Ovary (tissue), 3 donors: ENCODE measurements around the gene RALGPS1.

ENCODE experiments used
- CTCF ChIP-seq, 3 donors: fragments of 450-650 bp in 2 of 3; fragments of 200-600 bp in 1 of 3; IDR thresholded peaks; one replicate each; pipeline versions ENCODE4 v1.5.1 to v1.8.0; 2016 to 2022; ENCODE audit warnings: antibody characterized with exemption in 3 of 3, mild to moderate bottlenecking in 1 of 3
- EP300 ChIP-seq: sonication (generic); formaldehyde crosslinking; IDR thresholded peaks from one replicate; pipeline ENCODE4 v1.6.1; 2017; ENCODE audit warnings: antibody characterized with exemption
- POLR2A ChIP-seq: fragments of 450-650 bp; IDR thresholded peaks from one replicate; pipeline ENCODE4 v1.6.1; 2017; ENCODE audit warnings: antibody characterized with exemption, mild to moderate bottlenecking, moderate library complexity
- donor health status: DM: no; HTN: no; CAD: no.

DNA sequence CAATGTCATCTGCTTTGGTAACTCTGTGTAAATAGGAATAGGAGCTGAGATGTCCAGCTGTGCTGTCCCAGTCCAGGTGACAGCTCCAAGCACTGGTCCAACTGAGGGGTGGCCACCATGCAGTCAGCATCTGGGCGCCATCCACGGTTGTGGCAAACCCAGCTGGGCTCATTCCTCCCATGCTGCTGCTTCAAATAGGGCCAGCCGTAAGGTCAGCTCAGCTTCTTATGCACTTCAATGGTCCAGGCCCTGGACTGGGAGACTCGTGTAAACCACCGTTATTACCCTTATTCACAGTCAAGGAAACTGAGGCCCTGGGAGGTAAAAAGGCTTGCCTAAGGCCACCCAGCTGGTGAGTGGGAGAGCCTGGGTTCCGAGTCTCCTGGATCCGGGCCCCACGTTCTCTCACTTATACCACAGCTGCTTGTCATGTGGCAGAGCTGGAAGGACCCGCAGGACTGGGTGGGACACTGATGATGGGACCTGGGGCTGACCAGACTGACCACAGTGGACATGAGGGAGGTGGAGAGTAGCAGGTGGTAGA lies 246.6 kb downstream of the RALGPS1 start:
- TF ChIP-seq CTCF (IDR thresholded peaks at IDR 0.05), result no peak
- TF ChIP-seq POLR2A, result no peak
- no peak for TF ChIP-seq EP300
